C4-2B (cell line): ENCODE data around the gene HOXC11.

Experiments used
- CTCF ChIP-seq: fragments of 450-650 bp; conservative IDR thresholded peaks from 2 replicates; pipeline ENCODE4 v1.5.1; 2017; ENCODE audit warnings: mild to moderate bottlenecking
- ZFX ChIP-seq: fragments of 450-650 bp; IDR thresholded peaks from 2 replicates; pipeline ENCODE4 v1.6.1; 2017

GRCh38 chr12:53976823-53977595 lies 4.1 kb downstream of the HOXC11 start:
- TF ChIP-seq CTCF, result no peak
- TF ChIP-seq ZFX, result no peak
